Activated CD8-positive, alpha-beta memory T cell treated with anti-CD3 and anti-CD28 coated beads for 48 hours (primary cell): Measurements from ENCODE around the gene MAP3K5.
A peak's percentile ranks its signal among the peaks of the same experiment; 100 is the strongest.
"Not testable (repeated sequence)": the region's sequence is repeated elsewhere in the genome, so short reads cannot be mapped to it uniquely, and the experiment has no call there.

Source experiments
- DNase-seq, 3 experiments: peaks; one replicate each; pipeline ENCODE4 v3.0.0-alpha.2; 2020; ENCODE audit warnings: low read depth in 2 of 3, low spot score in 2 of 3

Gene MAP3K5

DNA sequence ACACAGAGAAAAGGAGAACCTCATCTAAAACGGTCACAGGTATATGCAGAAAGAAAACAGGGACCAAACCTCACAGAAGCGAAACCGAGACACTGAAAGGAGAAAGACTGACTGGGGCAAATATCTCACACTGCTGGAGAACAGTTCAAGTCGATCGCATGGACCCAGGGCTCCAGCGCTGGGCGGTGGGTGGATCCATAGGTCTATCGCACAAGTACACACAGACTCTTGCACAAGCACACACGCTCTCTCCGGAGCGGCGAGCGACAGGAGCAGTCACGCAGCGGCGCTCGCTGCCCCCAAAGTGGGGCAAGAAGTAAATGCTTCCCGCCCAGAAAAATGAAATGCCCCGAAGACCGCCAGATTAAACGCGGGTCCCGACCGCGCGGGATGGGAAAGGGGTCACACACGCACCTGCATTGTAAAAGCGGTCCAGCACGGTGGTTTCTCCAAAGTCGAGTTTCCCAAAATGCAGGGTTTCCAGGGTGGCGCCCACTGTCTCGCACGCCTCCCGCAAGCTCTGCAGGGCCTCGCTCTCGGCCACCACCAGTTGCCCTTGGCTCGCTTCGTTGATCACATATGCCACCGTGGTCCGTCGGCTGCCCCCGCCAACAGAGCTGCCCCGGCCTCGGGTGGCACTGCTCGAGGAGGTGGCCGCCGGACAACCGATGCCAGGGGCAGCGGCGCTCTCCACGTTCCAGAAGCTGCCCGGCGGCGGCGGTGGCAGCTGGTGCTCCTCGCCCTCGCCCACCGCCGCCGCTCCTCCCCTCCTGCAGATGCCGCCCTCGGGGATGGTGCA lies 782 bp downstream of the MAP3K5 start:
- DNase-seq = peak in 2 of 3 experiments; percentile 15

DNA sequence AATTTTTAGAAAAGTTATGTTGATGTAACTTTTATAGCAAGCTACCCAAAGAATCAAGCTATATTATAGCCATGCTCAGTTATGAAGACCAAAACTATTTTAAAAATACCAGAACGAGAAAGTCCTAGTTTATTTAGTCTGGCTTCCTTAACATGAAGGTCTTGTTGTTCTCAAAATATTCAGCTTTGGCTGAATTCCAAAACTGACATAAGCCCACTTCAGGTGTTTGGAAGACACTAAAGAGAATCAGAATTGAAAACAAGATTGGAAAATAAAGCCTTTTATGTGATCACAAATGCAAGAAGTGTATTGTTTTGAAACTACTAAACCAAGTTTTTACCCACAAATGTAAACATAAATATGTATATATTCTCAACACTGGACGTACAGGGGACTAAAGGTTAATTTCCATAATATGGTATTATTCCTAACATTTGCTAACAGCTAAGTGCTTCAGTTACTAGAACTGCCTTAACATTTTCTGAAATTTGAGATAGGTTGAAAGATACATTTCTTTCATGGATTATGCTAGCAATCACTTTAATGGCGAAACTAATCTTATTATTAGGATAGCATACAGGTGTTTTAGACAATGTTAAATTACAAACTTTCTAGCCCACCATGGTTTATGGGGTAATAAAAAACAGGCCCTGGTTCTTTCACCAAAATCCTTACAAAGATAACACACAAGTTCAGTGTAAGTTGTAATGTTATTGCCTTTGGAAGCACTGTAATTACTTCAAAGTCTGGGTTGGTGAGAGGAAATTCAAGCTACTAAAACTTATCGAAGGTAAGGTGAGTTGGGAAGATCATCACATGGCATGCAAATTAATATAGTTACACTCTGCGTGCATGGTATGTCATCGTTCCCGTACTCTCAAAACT lies 1.6 kb downstream of the MAP3K5 start:
- DNase-seq = no peak

DNA sequence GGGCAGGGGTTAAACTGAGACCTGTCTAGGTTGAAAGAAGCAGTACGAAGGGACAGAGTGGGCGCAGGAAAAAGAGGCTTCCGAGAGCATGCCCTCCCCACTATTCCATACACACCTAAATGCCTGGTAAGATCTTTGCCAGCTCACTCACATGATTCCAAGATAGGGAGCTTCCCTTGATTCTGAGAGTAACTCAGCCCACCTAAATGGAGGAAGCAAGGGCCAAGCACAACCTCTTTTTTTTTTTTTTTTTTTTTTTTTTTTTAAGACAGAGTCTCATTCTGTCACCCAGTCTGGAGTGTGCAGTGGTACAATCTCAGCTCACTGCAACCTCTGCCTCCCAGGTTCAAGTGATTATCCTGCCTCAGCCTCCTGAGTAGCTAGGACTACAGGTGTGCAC lies 2.8 kb downstream of the MAP3K5 start:
- DNase-seq = not testable (repeated sequence)

DNA sequence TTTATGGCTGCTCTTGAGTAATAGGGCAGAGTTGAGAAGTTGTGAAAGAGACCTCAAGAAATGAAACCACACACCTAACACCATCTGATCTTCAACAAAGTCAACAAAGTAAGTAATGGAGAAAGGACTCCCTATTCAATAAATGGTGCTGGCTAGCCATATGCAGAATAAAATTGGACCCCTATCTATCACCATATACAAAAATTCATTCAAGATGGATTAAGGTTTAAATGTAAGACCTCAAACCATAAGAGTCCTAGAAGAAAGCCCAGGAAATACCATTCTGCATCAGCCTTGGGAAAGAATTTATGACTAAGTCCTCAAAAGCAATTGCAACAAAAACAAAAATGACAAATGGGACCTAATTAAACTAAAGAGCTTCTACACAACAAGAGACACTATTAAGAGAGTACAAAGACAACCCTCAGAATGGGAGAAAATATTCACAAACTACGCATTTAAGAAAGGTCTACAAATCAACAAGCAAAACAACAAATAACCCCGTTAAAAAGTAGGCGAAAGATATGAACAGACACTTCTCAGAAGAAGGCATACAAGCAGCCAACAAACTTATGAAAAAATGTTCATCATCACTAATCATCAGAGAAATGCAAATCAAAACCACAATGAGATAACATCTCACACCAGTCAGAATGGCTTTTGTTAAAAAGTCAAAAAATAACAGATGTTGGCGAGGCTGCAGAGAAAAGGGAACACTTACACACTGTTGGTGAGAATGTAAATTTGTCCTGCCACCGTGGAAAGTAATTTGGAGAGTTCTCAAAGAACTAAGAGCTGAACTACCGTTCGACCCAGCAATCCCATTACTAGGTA lies 4.0 kb downstream of the MAP3K5 start:
- DNase-seq = no peak

DNA sequence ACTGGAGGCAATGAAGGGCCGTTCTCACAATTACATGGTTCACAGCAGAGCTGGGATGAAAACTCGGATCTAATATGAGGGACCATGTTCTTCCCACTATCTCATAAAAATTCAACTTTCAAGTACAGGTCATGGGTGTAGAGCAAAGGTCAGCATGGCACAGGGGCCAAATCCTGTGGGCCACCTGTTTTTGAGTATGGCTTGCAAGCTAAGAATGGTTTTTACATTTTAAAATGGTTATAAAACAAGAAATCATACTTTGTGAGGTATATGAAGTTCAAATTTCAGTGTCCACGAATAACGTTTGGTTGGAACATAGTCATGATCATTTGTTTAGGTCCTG lies 4.6 kb downstream of the MAP3K5 start:
- DNase-seq = no peak

DNA sequence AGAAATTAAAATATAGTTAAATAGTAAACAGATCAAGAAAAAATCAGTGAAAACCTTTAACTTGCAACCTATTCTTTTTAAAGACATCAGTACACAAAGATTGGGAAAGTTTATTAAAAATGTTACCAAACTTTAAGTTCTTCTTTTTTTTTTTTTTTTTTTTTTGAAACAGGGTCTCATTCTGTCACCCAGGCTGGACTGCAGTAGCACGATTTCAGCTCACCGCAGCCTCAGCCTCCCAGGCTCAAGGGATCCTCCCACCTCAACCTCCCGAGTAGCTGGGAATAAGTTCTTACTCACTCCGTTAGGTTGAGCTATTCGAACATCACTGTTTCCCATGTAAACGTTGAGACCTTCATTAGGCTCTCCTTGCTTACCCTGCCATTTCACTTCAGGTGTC lies 5.6 kb downstream of the MAP3K5 start:
- DNase-seq = no peak

DNA sequence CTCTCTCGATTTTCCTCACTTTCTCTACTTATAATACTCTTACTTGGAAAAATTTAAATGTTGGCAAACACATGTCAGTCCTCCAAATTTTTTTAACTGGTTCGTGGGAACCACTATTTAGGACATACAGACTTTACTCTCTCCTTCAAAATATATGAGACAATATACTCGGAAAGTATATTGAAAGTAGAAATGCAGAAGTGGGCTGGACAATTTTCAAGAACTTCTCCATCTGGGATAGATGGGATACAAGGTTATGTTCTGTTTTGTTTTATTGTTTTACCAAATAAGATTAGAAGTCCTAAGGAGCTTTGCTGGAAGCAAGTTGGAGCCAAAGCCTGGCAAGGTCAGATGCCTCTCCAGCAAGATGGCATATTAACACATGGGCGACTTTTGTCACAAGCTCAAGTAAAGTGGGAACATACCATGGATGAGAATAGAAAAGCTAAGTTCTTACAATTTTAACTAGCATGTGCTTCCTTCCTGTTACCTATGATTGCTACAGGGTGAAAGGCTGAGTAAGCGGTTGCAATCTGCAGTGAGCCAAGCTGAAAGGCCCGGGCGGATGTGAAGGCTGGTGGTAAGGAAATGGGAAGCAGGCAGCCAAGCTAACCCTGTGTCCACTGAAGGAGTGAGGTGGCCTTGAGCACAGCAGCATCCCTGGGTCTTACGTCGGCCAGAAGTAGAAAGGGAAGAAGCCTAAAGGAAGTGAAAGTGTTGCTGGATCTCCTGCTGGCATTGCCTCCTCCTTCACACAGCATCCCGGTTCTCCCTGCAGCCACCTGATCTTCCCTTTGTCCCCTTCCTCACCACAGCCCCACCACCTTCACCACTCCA lies 7.1 kb downstream of the MAP3K5 start:
- DNase-seq = no peak

DNA sequence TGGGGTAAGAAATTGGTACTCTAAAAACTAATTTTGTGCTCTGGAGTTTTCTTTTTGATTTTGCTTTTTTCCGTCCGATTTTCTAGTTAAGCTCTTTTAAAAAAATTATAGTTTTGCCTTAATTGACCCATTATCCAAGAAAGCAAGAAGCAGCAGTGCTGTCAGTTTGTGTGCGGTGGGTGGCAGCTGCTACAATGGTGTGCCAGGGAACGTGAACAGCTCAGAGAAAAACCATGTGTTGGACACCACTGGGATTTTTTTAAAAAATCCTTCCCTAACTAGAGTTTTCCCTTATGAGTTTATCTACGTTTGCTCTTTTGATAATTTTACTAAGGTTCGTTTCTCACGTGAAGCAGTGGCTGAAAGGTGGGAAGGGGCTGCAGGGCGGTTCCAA lies 8.0 kb downstream of the MAP3K5 start:
- no peak for DNase-seq

DNA sequence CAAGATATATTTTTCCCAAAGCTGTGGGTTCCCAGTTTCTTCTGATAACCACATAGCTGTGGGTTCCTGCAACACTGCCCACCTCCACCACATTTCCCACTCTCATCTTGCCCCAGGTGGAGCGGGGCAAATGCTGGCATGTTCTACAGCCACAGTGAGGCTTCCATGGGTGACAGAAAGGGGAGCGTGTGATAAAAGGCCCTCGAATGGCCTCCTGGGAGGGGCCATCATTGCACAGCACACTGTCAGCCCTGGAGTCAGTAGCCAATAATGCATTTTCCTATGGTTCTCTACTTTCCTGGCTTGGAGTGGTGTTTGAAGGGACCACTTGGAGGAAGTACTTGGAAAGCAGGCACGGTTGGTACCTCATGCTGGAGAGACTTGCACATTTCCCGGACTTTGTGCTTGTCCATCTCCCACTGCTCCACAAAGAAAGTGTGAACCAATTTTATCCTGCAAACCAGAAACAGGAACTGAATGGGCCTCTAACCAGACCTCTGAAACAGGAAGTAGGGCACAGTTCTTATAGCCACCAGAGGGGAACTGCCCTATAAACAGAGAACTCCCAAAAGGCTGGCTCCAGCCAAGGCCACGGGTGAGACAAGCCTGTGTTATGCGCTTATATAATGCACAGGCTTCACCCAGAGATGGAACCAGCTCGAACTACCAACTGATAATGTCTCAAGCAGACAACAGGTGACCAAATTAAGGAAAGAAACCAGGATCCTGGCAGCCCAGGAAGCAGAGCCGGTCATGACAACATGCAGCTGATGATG lies 8.6 kb downstream of the MAP3K5 start:
- DNase-seq = no peak

DNA sequence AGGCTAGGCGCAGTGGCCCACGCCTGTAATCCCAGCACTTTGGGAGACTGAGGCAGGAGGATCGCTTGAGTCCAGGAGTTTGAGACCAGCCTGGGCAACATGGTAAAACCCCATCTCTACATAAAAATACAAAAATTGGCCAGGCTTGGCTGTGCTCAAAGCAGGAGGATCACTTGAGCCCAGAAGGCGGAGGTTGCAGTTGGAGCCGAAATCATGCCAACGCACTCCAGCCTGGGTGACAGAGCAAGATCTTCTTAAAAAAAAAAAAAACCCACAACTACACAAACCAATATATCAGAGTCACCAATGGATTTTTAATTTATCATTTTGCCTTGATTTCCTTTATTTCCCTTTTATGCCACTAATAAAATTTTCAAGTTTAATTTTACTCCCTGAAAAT lies 9.3 kb downstream of the MAP3K5 start:
- DNase-seq = no peak

DNA sequence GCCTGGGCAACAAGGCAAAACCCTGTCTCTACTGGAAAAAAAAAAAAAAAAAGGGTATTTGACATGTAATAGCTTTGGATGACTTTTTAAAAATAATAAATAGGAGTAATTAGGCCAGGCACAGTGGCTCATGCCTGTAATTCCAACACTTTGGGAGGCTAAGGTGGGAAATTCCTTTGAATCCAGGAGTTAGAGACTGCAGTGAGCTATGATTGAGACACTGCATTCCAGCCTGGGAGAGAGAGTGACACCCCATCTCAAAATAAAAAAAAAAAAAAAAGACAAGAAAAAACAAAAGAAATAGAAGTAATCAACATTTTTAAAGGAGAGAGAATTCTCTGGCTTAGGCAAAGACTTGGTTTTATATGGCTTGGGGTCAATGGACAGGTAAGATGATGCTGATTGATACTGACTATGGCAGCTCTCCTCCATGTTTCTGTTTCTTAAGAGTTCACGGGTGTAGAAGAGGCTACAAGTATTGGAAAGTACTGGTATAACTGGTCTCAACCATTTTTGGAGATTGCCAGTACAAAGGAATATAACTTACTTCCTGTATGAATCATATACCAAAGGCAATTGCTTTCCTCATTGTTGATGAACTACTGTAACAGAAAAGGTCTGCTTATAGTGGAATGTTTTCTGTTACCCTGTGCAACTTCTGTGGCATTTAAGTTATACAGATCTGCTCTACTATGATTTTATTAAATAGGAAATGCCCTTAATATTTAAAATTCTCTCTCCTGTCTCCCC lies 10.1 kb downstream of the MAP3K5 start:
- no peak for DNase-seq

DNA sequence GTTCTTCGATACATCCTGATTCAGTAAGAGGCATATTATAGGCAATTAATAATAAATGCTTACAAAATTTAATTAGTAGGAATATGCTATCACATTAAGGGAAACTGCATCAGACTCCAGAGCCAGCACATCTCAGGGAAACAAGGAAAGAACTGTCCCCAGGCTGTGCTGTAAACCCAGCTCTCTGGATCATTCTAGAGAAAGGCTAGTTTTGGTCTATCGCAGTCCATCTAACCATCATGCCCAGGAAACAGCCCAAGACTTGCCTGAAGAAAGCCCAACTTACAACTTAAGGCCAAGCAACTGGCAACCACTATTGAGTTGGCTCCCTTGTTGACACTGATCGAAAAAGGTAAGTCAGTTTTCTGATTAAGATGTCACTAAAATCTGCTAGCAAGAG lies 11.3 kb downstream of the MAP3K5 start:
- DNase-seq = no peak

DNA sequence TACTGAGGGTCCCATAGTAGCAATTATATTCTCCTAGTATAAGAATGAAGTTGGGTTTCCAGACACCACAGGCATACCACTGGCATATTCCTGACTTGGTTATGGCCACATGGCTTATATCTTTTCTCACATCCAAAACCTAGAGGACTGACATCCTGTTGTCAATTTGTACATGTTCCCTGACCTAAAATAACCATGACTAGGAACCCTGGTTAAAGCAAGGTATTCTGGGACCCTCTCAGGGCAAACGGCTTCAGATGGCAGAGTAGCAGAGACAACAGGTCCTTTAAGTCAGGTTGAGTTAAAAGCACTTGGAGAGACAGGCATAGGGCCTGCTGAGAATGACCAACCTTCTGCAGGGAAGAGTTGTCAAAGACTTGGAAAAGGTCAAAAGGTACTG lies 12.6 kb downstream of the MAP3K5 start:
- no peak for DNase-seq

DNA sequence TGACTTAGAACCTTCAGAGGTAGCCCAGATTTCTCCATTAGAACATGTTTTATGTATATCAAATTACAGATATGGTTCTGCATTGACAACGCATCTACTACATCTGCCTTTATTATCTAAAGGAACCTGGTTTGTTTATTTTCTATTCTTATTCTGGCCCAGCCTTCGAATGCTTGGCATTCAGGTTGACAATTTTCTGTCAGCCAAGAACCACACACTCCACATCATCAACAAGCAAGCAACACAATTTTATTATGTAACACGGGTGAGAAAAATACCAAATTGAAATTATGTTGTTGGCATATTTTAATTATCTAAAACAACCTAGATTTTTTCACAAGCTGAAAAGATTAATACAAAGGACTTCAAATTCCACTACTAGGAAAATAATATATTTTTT lies 14.6 kb downstream of the MAP3K5 start:
- DNase-seq = no peak

DNA sequence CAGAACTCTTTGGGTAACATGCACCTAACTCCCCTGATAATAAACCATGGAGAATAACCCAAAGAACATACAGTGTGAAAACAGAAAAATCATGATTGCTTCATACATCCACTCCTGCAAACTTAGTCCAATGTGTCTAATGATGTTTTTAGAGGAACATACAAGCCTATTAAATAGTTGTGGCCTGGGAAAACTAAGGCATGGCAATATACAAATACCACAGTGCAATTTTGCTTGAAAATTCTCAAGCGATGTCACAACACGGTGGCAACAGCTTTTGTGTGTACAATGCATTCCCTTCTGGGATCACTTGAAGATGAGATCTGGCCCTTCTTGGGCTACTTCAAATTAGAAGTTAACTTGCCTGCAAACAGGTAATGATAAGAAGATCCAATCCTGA lies 16.7 kb downstream of the MAP3K5 start:
- DNase-seq = no peak

DNA sequence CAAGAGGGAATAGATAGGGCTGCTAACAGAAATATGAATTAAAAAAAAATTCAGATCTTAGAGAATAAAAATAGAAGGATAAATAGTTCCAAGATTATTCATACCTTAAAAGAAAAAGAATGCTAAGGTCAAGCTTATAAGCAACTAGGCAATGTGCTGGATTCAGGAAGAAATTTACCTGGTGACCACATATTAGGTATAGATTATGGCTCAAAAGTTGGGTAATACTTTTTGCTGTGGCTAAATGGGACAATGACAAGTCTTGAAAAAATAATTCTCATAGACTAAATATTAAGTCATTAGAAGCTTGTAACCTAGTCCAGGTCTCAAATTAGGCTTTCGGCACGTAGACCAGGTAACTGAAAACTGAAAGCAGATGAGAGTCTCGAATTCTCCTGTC lies 17.2 kb downstream of the MAP3K5 start:
- DNase-seq = no peak

DNA sequence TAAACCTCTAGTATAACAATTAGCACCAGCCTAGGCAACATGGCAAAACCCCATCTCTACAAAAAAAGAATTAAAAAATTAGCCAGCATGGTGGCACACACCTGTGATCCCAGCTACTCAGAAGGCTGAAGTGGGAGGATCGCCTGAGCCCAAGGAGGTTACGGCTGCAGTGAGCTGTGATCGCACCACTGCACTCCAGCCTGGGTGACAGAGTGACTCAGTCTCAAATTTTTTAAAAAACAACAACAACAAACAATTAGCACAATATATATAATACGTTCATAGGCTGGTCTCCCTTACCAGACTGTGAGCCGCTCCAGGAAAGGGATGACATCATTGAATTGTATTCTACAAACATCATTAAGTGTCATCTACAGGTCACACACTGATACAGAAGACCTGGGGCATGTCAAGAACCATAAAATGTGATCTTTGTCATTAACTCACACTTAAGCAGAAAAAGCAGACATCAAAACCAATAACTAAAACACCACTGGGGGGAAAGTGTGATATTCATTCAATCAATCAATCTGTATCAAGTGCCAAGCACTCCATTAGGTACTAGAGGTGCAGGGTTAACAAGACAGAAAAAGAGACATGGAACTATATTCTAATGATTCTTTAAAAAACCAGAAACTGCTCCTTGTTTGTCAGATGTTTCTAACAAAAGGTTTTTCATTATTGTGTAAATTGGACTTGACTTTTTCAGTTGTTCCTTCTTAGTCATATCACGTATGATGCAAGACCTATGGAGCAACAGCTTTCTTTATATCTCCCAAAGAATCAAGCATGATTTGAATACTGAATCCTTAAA lies 17.8 kb downstream of the MAP3K5 start:
- DNase-seq = no peak

DNA sequence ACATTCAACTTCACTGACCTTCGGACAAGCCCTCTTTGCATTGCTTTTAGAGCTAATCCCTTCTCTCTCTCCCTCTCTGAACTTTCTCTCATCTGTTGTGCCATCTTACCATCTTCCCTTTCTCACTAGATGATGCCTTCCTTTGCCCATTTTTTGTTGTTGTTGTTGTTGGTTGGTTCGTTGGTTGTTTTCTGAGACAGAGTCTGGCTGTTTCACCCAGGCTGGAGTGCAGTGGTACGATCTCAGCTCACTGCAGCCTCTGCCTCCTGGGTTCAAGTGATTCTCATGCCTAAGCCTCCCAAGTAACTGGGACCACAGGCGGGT lies 18.8 kb downstream of the MAP3K5 start:
- DNase-seq = no peak
